GM12878 (cell line): ENCODE results near the gene CACNA2D3.

ENCODE experiments used
- ATF2 ChIP-seq: IDR thresholded peaks from 2 replicates; pipeline ENCODE4 v1.6.1; 2012; ENCODE audit warnings: low read length, inconsistent platforms
- CHD4 ChIP-seq: fragments of 200-600 bp; sonication (generic); IDR thresholded peaks from 2 replicates; pipeline ENCODE4 v1.6.1; 2016; ENCODE audit warnings: mild to moderate bottlenecking
- CTCF ChIP-seq, 3 experiments: IDR thresholded peaks in 2 of 3; conservative IDR thresholded peaks in 1 of 3; 2 replicates each; pipeline ENCODE4 v1.5.1; 2011; ENCODE audit warnings: low read depth in 3 of 3, low read length in 3 of 3, mild to moderate bottlenecking in 3 of 3, control low read depth in 2 of 3, moderate library complexity in 2 of 3, inconsistent platforms in 1 of 3, mixed read lengths in 1 of 3; ENCODE audit not compliant: control insufficient read depth in 2 of 3, insufficient read depth in 1 of 3; ENCODE audit errors: extremely low read depth in 1 of 3
- EP300 ChIP-seq, 2 experiments: fragments of 150-350 bp in 1 of 2; IDR thresholded peaks; 2 replicates each; pipeline ENCODE4 v1.6.1; 2011 to 2012; ENCODE audit warnings: low read depth in 2 of 2, low read length in 2 of 2, borderline replicate concordance in 1 of 2, improper control_type of control experiment in 1 of 2, inconsistent platforms in 1 of 2; ENCODE audit not compliant: control insufficient read depth in 1 of 2
- EZH2 ChIP-seq: IDR thresholded peaks from 2 replicates; pipeline ENCODE4 v1.6.1; 2012; ENCODE audit warnings: low read depth, mild to moderate bottlenecking, control low read depth, inconsistent platforms, low read length, borderline replicate concordance; ENCODE audit not compliant: control insufficient read depth
- YY1 ChIP-seq: IDR thresholded peaks from 2 replicates; pipeline ENCODE4 v1.6.1; 2011; ENCODE audit warnings: low read depth, mild to moderate bottlenecking, low read length
- ZZZ3 ChIP-seq: IDR thresholded peaks from 2 replicates; pipeline ENCODE4 v1.6.1; 2011; ENCODE audit warnings: low read depth; ENCODE audit not compliant: control insufficient read depth, insufficient read length

GRCh38 chr3:54865316-54865715 lies 743.0 kb downstream of the CACNA2D3 start:
- TF ChIP-seq EP300 (IDR thresholded peaks at IDR 0.05; ENCODE audit: borderline replicate concordance in 1 of 2, control insufficient read depth in 1 of 2, low read depth in 2 of 2, low read length in 2 of 2) (no peak), CHD4 (no peak), EZH2 (no peak), YY1 (no peak), ZZZ3 (no peak), CTCF (IDR thresholded peaks at IDR 0.05 in 2 of 3, conservative IDR thresholded peaks at IDR 0.05 in 1 of 3; ENCODE audit: control insufficient read depth in 2 of 3, extremely low read depth in 1 of 3, insufficient read depth in 1 of 3, low read depth in 3 of 3, low read length in 3 of 3) (no peak), ATF2 (no peak)
